GM19452 (cell line): ENCODE measurements around the gene TUBA3E.
"Not testable (repeated sequence)": the region's sequence is repeated elsewhere in the genome, so short reads cannot be mapped to it uniquely, and the experiment has no call there.

ENCODE experiments used
- ATAC-seq: cut with Tn5 transposase; IDR thresholded peaks from one replicate; pipeline ENCODE4 v1.9.1; 2021; ENCODE audit not compliant: unreplicated experiment

The TUBA3E gene

DNA sequence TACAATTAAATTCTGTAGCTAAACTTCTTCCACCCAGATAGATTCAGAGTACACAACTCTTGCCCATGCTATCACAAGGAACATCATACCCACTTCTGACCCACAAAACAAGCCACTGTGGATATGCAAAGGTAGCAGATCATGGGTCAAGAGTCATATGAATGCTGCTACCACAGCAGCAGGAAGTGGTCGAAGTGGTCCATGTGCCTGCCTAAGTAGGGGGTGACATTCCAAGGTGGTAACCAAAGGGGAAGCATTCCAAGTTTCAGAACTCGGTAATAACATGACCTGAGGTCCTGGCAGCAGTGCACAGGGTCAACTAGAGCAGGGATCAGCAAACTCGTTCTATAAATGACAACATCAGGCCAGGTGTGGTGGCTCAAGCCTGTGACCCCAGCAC is 5.8 kb downstream of the TUBA3E start:
- ATAC-seq: not testable (repeated sequence)

GRCh38 chr2:130191319-130191718 is 6.9 kb downstream of the TUBA3E start:
- not testable (repeated sequence) for ATAC-seq

- ATAC-seq: no peak
Observed at GRCh38 chr2:130190237-130190636, 8.0 kb downstream of the TUBA3E start.

- not testable (repeated sequence) for ATAC-seq
Observed at GRCh38 chr2:130188958-130189357, 9.3 kb downstream of the TUBA3E start.

DNA sequence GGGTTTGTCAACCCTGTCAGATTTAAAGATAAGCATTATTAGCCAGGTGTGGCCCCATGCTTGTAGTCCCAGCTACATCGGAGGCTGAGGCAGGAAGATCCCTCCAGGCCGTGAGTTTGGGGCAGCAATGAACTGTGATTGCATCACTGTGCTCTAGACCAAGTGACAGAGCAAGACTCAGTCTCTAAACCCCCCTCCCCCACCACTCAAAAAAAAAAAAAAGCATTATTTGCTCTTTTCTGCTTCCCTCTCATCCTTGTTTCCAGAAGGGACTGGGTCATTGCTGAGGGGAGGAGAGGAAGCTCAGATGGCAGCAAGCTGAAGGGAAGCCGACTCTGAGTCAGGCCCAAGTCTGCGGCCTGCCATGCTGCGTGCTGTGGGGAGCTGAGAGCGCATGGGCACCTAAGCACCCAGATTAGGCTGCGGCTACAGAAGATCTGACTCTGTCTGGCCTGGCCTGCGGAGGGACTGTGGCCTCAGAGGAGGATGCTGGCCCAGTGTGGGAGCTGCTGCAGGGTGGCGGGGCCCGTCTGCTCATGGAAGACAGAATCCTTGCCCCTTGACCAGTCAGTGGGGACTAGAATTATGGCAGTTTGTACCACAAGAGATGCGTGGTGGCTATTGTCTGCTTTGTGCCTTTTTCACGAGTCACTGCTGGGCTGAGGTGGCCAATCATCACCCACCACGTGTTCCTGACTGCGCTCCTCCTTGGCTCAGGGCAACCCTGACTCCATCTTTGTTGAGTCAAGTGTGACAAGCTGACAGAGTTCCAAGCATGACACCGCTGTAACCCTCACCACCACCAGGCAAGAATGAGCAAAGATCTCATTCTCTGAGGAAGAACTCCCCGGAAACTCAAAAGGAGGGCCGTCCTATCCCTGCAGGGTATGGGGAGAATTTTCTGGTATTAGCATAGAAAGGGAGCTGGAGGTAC is 10.1 kb downstream of the TUBA3E start:
- ATAC-seq: not testable (repeated sequence)

DNA sequence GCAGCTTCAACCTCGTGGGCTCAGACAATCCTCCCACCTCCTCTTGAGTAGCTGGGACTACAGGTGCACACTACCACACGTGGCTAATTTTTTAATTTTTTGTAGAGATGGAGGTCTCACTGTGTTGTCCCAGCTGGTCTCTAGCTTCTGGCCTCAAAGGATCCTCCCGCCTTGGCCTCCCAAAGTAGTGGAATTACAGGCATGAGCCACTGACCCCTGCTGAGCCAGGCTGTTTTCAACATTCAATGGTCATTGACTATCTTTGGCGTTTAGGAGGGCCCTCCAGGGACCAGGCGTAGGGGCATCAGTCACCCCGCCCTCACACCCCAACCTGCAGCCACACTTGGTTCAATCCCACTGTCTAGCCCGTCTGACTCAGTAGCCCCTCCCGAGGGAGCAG is 11.0 kb downstream of the TUBA3E start:
- no peak for ATAC-seq

DNA sequence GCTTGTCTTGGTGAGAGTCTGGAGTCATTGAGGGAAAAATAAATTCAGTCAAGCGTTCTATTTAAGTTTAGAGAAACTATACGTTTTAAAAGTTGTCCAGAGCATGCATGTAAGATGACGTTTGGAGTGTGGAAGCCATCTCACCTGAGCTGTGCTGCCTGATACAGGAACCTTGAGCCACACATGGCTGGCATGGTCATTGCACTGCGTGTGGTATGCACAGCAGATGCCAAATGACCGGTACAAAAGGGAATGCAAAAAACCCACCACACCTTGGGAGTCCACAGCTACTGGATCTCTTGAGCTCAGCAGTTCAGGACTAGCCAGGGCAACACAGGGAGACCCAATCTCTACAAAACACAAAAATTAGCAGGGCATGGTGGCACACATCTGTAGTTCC is 11.8 kb downstream of the TUBA3E start:
- no peak for ATAC-seq

DNA sequence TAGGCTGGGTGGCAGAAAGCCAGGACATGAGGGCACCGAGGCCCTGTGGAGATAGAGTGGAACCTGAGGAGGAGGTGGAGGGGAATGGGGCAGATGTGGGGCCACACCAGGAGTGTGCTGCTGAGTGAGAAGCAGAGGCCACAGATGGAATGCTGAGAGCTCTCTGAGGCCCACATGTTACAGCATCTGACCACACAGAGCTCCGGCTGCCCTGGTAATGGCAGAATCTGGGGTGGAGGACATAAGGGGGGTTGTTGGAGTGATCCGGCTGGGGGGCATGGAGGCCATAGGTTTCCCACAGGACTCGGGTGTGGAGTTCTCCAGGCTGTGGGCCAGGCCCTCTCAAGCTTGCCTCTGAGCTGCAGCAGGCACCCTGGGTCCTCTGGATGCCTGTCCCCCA is 12.3 kb downstream of the TUBA3E start:
- no peak for ATAC-seq

- ATAC-seq: no peak
Observed at GRCh38 chr2:130185436-130185835, 12.8 kb downstream of the TUBA3E start.

GRCh38 chr2:130183512-130184373 is 14.5 kb downstream of the TUBA3E start:
- no peak for ATAC-seq

- ATAC-seq: peak; percentile 6
Observed at GRCh38 chr2:130182826-130183511, 15.3 kb downstream of the TUBA3E start.

GRCh38 chr2:130181880-130182682 is 16.2 kb downstream of the TUBA3E start, which contains the start of gene MZT2B:
MZT2B (plus strand) TSS chr2:130182262; CDS start chr2:130182283, 21 bp downstream.
- ATAC-seq: peak; percentile 78

- peak; percentile 62 for ATAC-seq
Observed at GRCh38 chr2:130181325-130181879, 16.8 kb downstream of the TUBA3E start, which contains the start of gene SMPD4. SMPD4 (minus strand) TSS chr2:130181602; CDS start chr2:130176592, 5,010 bp downstream.

DNA sequence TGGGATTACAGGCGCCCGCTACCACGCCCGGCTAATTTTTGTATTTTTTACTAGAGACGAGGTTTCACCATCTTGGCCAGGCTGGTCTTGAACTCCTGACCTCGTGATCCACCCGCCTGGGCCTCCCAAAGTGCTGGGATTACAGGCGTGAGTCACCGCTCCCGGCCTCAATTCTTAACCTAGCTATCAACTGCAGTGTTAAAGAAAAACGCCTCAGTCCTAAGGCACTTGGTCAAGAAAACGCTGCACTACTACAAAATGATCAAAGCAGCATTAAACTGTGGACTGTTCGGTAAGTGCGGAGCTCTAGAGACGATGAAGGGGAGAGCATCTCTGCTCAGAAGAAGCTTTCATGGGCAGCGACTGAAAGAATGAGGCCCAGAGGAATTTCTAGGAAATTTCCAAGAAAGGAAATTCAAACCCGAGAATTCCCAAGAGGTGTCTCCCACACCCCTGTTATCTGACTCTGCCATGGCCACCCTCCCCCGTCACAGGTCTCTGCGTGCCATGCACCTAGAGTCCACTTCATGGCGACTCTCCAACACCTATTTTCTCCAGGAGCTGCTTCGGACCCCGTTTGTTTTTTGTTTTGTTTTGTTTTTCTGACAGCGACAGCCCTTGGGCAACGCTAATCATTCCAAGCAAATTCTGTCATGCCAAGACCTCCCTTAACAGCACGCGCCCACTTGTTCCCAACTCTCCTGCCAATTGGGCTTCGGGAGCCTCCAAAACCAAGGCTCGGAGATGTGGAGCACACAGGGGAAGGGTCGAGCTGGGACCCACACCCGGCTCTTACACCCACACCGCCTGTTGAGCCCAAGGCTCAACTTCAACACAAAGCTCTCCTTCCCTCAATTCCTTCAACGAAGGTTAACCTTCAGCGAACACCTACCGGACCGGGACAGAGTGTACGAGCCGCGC is 17.6 kb downstream of the TUBA3E start:
- ATAC-seq: not testable (repeated sequence)

DNA sequence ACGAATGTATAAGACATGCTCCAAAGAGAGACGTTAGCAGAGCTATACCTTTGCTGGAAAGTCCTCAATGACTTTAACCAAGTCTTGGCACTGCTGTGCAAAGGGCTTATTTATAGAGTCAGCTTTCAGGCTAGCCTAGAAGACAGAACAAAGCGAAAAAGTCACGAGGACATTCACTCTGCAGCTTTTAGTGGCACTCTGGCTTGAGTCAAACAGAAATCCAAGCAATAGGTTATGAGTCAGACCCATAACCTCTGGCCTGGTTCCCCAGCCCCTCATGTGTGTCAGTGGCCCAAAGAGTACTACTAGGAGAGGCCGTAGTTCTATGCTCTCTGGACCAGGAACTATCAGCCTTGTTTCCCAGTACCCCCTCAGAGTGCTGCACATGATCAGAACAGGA is 23.4 kb downstream of the TUBA3E start:
- not testable (repeated sequence) for ATAC-seq

GRCh38 chr2:130169896-130170295 is 28.3 kb downstream of the TUBA3E start:
- ATAC-seq: no peak

- ATAC-seq: not testable (repeated sequence)
Observed at GRCh38 chr2:130169163-130169562, 29.1 kb downstream of the TUBA3E start.

GRCh38 chr2:130166611-130167010 is 31.6 kb downstream of the TUBA3E start:
- ATAC-seq: not testable (repeated sequence)
